Measurements from ENCODE around the gene DRD4. TPM values are rescaled to one million over a fixed set of nuclear protein-coding genes. Genes with fewer than 3 reads are reported as not detected.
A peak's percentile ranks its signal among the peaks of the same experiment; 100 is the strongest.

The DRD4 gene
- total and polyA plus RNA-seq, 2 of the 8 experiments (the other 6 are each of a cell fraction or from before 2014, with no cell fraction given): 3.4 to 4.9 TPM

GRCh38 chr11:653837-654236, 16.8 kb downstream of the DRD4 start:
- ChIA-PET POLR2A (ENCODE audit: partially characterized antibody) (interaction anchor here (4.0 kb wide), 1 partner anchor 7 kb away, joined by 19 read pairs; no protein-coding TSS in a partner anchor), CTCF (ENCODE audit: partially characterized antibody) (interaction anchor here (0.8 to 1.9 kb wide), 3 partner anchors 21 to 73 kb away, joined by 3 to 5 read pairs (median 4); no protein-coding TSS in a partner anchor)
- H2BK5ac ChIP-seq (ENCODE audit: low read depth, low read length): no peak overlapping the region
- H4K20me1 ChIP-seq (replicated peaks in 1 of 2; ENCODE audit: control insufficient read depth in 1 of 2, insufficient read depth in 2 of 2, low read length in 2 of 2): no peaks in the 10 kb centered on the region
- H2BK12ac ChIP-seq (ENCODE audit: low read depth, low read length): no peak overlapping the region
- TF ChIP-seq ATF2 (IDR thresholded peaks at IDR 0.05; ENCODE audit: low read length) (no peak), EGR1 (IDR thresholded peaks at IDR 0.05; ENCODE audit: borderline replicate concordance, low read depth, low read length) (no peak), TAF7 (optimal IDR thresholded peaks at IDR 0.05; ENCODE audit: borderline replicate concordance, low read depth, low read length) (no peak), CREB1 (IDR thresholded peaks at IDR 0.05) (no peak), RAD21 (IDR thresholded peaks at IDR 0.05 in 1 of 2, conservative IDR thresholded peaks at IDR 0.05 in 1 of 2; ENCODE audit: low read depth in 2 of 2, low read length in 2 of 2) (no peak), SIRT6 (IDR thresholded peaks at IDR 0.05; ENCODE audit: low read length) (no peak), PHF8 (conservative IDR thresholded peaks at IDR 0.05; ENCODE audit: low read depth, low read length) (no peak)
- H3K23ac ChIP-seq (ENCODE audit: insufficient read length): no peak overlapping the region
- 0 out of 2 replicates have a peak overlapping the region, but pooled peaks have one; percentile 11 for H4K8ac ChIP-seq (ENCODE audit: extremely low read depth, insufficient read depth, low read length)
- no peaks in the 10 kb centered on the region for H3K79me1 ChIP-seq (ENCODE audit: low read depth, low read length)
- no peak for DNase-seq (ENCODE audit: low read depth in 1 of 2, low spot score in 2 of 2)
- H3K23me2 ChIP-seq (ENCODE audit: low read depth, low read length): no peaks in the 10 kb centered on the region
- no peak overlapping the region for H2AFZ ChIP-seq (ENCODE audit: low read length)
- H4K91ac ChIP-seq (replicated peaks; ENCODE audit: insufficient read length, low read length): no peak overlapping the region
- H2BK20ac ChIP-seq (ENCODE audit: low read length): no peak overlapping the region
- no peak overlapping the region for H3K4me3 ChIP-seq (ENCODE audit: extremely low read depth in 1 of 4, insufficient read depth in 2 of 4, low read depth in 3 of 4, low read length in 4 of 4)
- H3K27ac ChIP-seq (ENCODE audit: low read depth, low read length): no peak overlapping the region
- H3K9me3 ChIP-seq (ENCODE audit: insufficient read depth in 2 of 2, low read depth in 1 of 2, low read length in 1 of 2): no peaks in the 10 kb centered on the region
- no peak overlapping the region for H2AK5ac ChIP-seq (ENCODE audit: low read depth, low read length)
- no peak overlapping the region for H3K9ac ChIP-seq (replicated peaks in 1 of 4; ENCODE audit: extremely low read depth in 1 of 4, low read depth in 3 of 4, low read length in 3 of 4)
- no peaks in the 10 kb centered on the region for H3K4me1 ChIP-seq (replicated peaks in 1 of 4; ENCODE audit: control insufficient read depth in 3 of 4, insufficient read depth in 4 of 4, low read length in 3 of 4)
- H3K56ac ChIP-seq (replicated peaks; ENCODE audit: insufficient read length, low read depth, low read length): no peak overlapping the region
- FAIRE-seq: no peak
- no peak overlapping the region for H2BK120ac ChIP-seq (replicated peaks; ENCODE audit: low read depth, low read length)
- no peak overlapping the region for H3K14ac ChIP-seq (ENCODE audit: insufficient read length)
- H3K18ac ChIP-seq (ENCODE audit: extremely low read depth, low read length): no peak overlapping the region
- peaks cover 0 to 18% (median 6%) of the 10 kb centered on the region in 4 experiments; a peak in 6 of 8 replicates for H3K36me3 ChIP-seq (ENCODE audit: control insufficient read depth in 2 of 4, insufficient read depth in 4 of 4, low read length in 3 of 4)
- H4K5ac ChIP-seq (ENCODE audit: insufficient read length, low read depth, low read length): no peak overlapping the region
- 91% methylated on average over 12 of the region's 15 CpGs; no CpG with 5 or more reads in 1 of the 2 experiments for WGBS, 2 experiments (ENCODE audit: extremely low coverage in 1 of 2, insufficient coverage in 1 of 2, insufficient read length in 1 of 2, insufficient replicate concordance in 2 of 2, low coverage in 1 of 2, low lambda C conversion rate in 2 of 2, missing lambda C conversion rate in 1 of 2)
- H3K79me2 ChIP-seq (ENCODE audit: control insufficient read depth in 1 of 2, insufficient read depth in 2 of 2, low read length in 2 of 2): no peaks in the 10 kb centered on the region
- no peak overlapping the region for H3K4ac ChIP-seq (replicated peaks; ENCODE audit: insufficient read length, low read depth, low read length)
- H3K4me2 ChIP-seq (ENCODE audit: insufficient read depth in 1 of 2, low read depth in 2 of 2, low read length in 2 of 2): no peak overlapping the region
- no peaks in the 10 kb centered on the region for H3K27me3 ChIP-seq (replicated peaks in 1 of 4; ENCODE audit: control insufficient read depth in 3 of 4, extremely low read depth in 1 of 4, insufficient read depth in 3 of 4, low read length in 3 of 4)
- no peak overlapping the region for H2BK15ac ChIP-seq (ENCODE audit: low read length)

Measured in H1 (cell line).